Cardiac muscle cell (in vitro differentiated cells and primary cell): ENCODE measurements around the gene GK2. TPM values are rescaled to one million over a fixed set of nuclear protein-coding genes. Genes with fewer than 3 reads are reported as not detected.

Source experiments
- DNase-seq, 2 donors: peaks; one replicate each; pipeline versions ENCODE4 v3.0.0 to v3.0.0-alpha.2; 2010 to 2017; ENCODE audit warnings: low read depth in 1 of 2, low spot score in 1 of 2
- H3K27ac ChIP-seq: fragments of 200-600 bp; sonication (generic); 2 replicates; pipeline ENCODE4 v1.5.1; 2016
- H3K27me3 ChIP-seq: fragments of 200-600 bp; sonication (generic); 2 replicates; pipeline ENCODE4 v1.6.0; 2016; ENCODE audit warnings: control low read depth
- H3K36me3 ChIP-seq: fragments of 200-600 bp; sonication (generic); 2 replicates; pipeline ENCODE4 v1.5.1; 2016; ENCODE audit warnings: control low read depth
- H3K4me1 ChIP-seq: fragments of 200-600 bp; sonication (generic); 2 replicates; pipeline ENCODE4 v1.8.1; 2017; ENCODE audit warnings: low read depth, mild to moderate bottlenecking, mixed run types
- H3K4me3 ChIP-seq: fragments of 200-600 bp; sonication (generic); 2 replicates; pipeline ENCODE4 v1.5.1; 2016; ENCODE audit warnings: mild to moderate bottlenecking
- H3K9me3 ChIP-seq: fragments of 200-600 bp; sonication (generic); 2 replicates; pipeline ENCODE4 v1.5.1; 2017; ENCODE audit warnings: low read depth, mild to moderate bottlenecking, control low read depth
- CTCF ChIP-seq: IDR thresholded peaks from 2 replicates; pipeline ENCODE4 v1.5.1; 2012; ENCODE audit warnings: low read depth, mild to moderate bottlenecking, low read length
- polyA plus RNA-seq: library from polyadenylated mRNA; unstranded; fragments of >200 nt; fragmentation: Nextera tagmentation; extraction: Ambion mirVana; gene quantifications from 2 replicates; pipeline ENCODE4 v1.2.1, GENCODE V29; 2016
- total RNA-seq: library from RNA; depleted of rRNA; stranded (reverse); fragments of >200 nt; gene quantifications from 2 replicates; pipeline ENCODE4 v1.2.3, GENCODE V29; 2016

The GK2 gene
- total and polyA plus RNA-seq, 2 experiments from 2014 or later, result not detected

DNA sequence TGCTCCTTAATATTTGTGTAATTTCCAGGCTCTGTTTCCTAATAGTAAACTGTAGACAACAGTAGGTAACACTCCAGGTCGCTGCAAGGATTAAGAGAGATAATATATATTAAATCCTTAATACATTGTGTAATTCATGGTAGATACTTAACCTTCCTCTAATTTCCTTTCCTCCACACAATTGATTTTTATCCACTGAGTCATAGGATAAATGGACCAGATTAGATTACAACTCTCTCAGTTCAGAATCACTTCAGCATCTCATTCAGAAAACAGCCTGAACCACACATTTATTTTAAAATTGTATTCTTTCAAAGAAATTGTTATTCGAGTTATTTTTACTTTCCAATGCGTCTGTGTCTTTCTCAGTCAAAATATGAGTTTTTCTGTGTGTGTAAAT, 17.1 kb downstream of the GK2 start:
- Histone ChIP-seq H3K4me3 (no peak overlapping the region), H3K27me3 (no peaks in the 10 kb centered on the region), H3K9me3 (no peaks in the 10 kb centered on the region), H3K36me3 (no peaks in the 10 kb centered on the region), H3K4me1 (no peaks in the 10 kb centered on the region), H3K27ac (no peak overlapping the region)
- no peak for DNase-seq
- no peak for TF ChIP-seq CTCF

DNA sequence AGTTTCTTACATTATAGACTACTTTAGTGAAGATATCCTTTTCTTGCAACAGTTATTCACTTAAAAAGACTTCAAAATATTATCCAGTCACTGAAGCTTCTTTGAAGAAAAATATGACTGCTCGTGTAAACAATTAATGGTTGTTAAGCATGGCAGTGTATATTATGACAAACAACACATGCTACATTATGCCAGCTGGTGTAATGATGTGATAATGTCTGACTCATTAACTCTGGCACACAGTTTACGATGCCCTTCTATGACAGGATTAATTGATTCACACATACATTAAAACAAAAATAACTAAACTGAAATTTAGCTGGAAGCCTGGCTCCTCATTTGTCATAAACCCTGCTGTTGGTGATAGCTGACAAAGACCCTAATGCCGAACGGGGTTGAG, 22.4 kb downstream of the GK2 start:
- no peaks in the 10 kb centered on the region for H3K4me1 ChIP-seq
- no peak overlapping the region for H3K4me3 ChIP-seq
- H3K9me3 ChIP-seq, result no peaks in the 10 kb centered on the region
- H3K36me3 ChIP-seq, result no peaks in the 10 kb centered on the region
- no peak for DNase-seq
- H3K27me3 ChIP-seq, result no peaks in the 10 kb centered on the region
- TF ChIP-seq CTCF, result no peak
- no peak overlapping the region for H3K27ac ChIP-seq

- DNase-seq, result no peak
- Histone ChIP-seq H3K4me3 (no peak overlapping the region), H3K9me3 (no peaks in the 10 kb centered on the region), H3K36me3 (no peaks in the 10 kb centered on the region), H3K4me1 (no peaks in the 10 kb centered on the region), H3K27me3 (no peaks in the 10 kb centered on the region), H3K27ac (no peak overlapping the region)
- TF ChIP-seq CTCF, result no peak
Observed at GRCh38 chr4:79381161-79381560, 26.9 kb downstream of the GK2 start.

DNA sequence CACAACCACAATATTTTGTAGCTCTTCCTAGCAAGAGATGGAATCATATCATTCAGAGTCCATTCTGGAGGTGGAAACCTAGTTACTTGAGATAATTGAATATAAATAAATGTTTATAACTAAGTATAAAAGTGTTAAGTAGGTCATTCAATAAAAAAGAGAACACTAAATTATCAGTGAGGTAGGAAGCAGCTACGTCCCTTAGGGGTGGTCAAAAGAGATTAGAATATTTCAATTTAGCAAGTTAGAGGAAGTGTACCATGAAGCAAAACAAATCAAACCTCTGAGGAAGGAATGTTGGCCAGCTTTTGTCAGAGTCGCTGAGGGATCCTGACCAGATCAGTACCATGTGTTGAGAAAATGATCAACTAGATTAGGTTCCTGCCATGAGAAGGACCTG, 38.0 kb downstream of the GK2 start:
- no peak for DNase-seq
- no peak overlapping the region for H3K4me3 ChIP-seq
- H3K4me1 ChIP-seq, result no peaks in the 10 kb centered on the region
- TF ChIP-seq CTCF, result no peak
- H3K27me3 ChIP-seq, result no peaks in the 10 kb centered on the region
- H3K27ac ChIP-seq, result no peak overlapping the region
- no peaks in the 10 kb centered on the region for H3K36me3 ChIP-seq
- H3K9me3 ChIP-seq, result no peaks in the 10 kb centered on the region

- TF ChIP-seq CTCF, result no peak
- H3K27ac ChIP-seq, result no peak overlapping the region
- H3K27me3 ChIP-seq, result no peaks in the 10 kb centered on the region
- no peaks in the 10 kb centered on the region for H3K4me1 ChIP-seq
- H3K36me3 ChIP-seq, result no peaks in the 10 kb centered on the region
- H3K4me3 ChIP-seq, result no peak overlapping the region
- DNase-seq, result no peak
- no peaks in the 10 kb centered on the region for H3K9me3 ChIP-seq
Observed at GRCh38 chr4:79367096-79367495, 40.9 kb downstream of the GK2 start.

DNA sequence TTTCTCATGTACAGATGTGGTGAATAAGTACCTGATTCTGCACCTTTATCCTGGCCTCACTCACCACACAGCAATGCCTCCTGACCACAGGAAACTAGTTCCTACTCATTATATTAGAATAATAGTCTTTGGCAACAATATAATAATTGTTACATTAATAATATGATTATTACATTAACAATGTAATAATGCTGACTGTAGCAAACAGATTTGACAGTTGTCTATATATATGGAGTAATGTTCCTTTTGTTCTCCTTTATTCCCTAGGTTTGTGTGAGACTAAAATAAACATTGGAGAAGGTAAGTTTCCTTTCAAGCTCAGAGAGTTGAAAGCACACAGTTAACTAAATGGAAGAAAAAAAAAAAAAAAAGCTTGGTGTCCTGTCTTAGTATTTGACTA, 41.6 kb downstream of the GK2 start:
- H3K4me3 ChIP-seq, result no peak overlapping the region
- no peaks in the 10 kb centered on the region for H3K9me3 ChIP-seq
- H3K27ac ChIP-seq, result no peak overlapping the region
- no peak for DNase-seq
- TF ChIP-seq CTCF, result no peak
- no peaks in the 10 kb centered on the region for H3K36me3 ChIP-seq
- no peaks in the 10 kb centered on the region for H3K27me3 ChIP-seq
- no peaks in the 10 kb centered on the region for H3K4me1 ChIP-seq
